IPS-18c (cell line): ENCODE results near the gene RNF151.

Experiments
- H3K4me3 ChIP-seq: 2 replicates; pipeline ENCODE4 v1.7.0; 2013; ENCODE audit warnings: low read depth, mild to moderate bottlenecking, low read length, moderate library complexity; ENCODE audit not compliant: insufficient read depth
- H3K9me3 ChIP-seq: one replicate; pipeline ENCODE4 v1.6.1; 2013; ENCODE audit warnings: mild to moderate bottlenecking, low read length, moderate library complexity; ENCODE audit not compliant: control insufficient read depth, insufficient read depth

RNF151 gene

GRCh38 chr16:1965396-1966001, 1.2 kb upstream of the RNF151 start:
- H3K4me3 ChIP-seq = peak overlapping the region; percentile 87
- no peaks in the 10 kb centered on the region for H3K9me3 ChIP-seq

- H3K9me3 ChIP-seq = no peaks in the 10 kb centered on the region
- H3K4me3 ChIP-seq = no peak overlapping the region
These were observed 1.7 kb downstream of the RNF151 start for GRCh38 chr16:1968146-1968953.

- Histone ChIP-seq H3K4me3 (peak within 1 kb of the TSS; percentile 73), H3K9me3 (no peaks in the 10 kb centered on the region)
These were observed 5.3 kb downstream of the RNF151 start, which contains the start of gene TBL3 for GRCh38 chr16:1971796-1972489. TSS of gene TBL3 (plus strand) at chr16:1972053. CDS start at chr16:1972165, 112 bp downstream.

- Histone ChIP-seq H3K4me3 (peak overlapping the region; percentile 73), H3K9me3 (no peaks in the 10 kb centered on the region)
These were observed 5.8 kb downstream of the RNF151 start for GRCh38 chr16:1972490-1972877.

DNA sequence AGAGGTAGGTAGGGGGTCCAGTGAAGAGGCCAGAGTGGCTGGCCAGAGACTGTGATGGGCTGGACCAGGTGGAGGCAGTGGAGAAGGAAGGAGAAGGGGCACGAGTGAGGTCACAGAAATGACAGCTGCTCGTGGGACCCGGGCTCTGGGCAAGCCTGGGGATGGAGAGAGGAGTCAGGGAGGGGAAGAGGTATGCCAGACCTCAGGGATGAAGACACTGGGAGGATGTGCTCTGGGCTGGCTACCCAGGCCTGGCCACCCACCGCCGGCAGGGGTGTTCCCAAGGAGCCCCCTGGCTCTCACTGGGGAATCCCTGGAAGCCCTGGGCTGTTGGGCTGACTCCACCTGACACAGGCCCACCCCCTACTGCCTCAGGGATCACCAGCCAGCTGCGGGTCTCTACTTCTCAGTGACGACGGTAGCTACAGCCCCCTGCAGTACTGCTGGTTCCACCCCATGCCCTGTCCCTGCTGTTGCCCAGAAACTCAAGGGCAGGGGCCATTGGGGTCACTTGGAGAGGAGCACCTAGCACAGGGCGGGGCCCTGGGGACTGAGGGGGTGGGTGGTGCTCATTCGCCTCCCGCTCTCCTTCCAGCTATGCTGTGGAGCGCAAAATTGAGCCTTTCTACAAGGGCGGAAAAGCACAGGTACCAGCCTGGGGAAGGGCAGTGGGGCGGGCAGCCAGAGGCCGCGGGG, 7.0 kb downstream of the RNF151 start:
- no peaks in the 10 kb centered on the region for H3K9me3 ChIP-seq
- H3K4me3 ChIP-seq = no peak overlapping the region

GRCh38 chr16:1974157-1975070, 7.8 kb downstream of the RNF151 start:
- Histone ChIP-seq H3K9me3 (no peaks in the 10 kb centered on the region), H3K4me3 (no peak overlapping the region)

GRCh38 chr16:1975432-1976215, 9.0 kb downstream of the RNF151 start:
- Histone ChIP-seq H3K4me3 (no peak overlapping the region), H3K9me3 (peaks cover 3% of the 10 kb centered on the region)

DNA sequence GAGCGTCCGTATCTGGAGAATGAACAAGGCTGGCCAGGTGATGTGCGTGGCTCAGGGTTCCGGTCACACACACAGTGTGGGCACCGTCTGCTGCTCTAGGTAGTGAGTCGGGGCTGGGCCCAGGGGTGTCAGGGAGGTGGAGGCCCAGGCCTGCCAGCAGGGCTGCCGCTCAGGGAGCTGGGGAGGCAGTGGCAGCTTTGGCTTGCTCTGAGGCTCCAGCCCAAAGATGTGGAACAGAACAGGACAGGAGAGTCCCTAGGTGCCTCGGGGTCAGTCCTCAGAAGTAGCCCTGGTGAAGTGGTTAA, 9.5 kb downstream of the RNF151 start:
- no peak overlapping the region for H3K4me3 ChIP-seq
- peaks cover 3% of the 10 kb centered on the region for H3K9me3 ChIP-seq

DNA sequence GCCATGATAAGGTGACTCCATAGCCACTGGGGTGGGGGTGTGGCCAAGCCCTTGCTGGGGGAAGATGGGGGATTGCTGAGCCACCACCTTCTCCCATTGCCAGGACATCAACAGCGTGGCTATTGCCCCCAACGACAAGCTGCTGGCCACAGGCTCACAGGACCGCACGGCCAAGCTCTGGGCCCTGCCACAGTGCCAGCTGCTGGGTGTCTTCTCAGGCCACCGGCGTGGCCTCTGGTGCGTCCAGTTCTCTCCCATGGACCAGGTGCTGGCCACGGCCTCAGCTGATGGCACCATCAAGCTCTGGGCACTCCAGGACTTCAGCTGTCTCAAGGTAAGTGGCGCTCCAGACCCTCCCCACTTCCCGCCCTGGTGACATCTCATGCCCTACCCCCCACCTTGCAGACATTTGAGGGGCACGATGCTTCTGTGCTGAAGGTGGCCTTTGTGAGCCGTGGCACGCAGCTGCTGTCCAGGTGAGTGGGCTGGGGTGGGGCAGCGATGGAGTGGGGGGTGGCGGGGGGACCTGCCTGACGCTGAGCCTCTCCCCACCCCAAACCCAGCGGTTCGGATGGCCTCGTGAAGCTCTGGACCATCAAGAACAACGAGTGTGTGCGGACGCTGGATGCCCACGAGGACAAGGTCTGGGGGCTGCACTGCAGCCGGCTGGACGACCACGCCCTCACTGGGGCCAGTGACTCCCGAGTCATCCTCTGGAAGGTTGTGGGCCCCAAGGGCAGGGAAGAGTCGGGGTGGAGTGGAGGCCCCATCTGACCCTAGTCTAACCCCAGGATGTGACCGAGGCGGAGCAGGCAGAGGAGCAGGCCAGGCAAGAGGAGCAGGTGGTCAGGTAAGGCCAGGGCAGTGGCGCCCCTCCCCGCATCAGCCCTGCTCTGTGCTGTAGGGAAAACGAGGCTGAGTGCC, 10.6 kb downstream of the RNF151 start:
- no peak overlapping the region for H3K4me3 ChIP-seq
- peaks cover 3% of the 10 kb centered on the region for H3K9me3 ChIP-seq

DNA sequence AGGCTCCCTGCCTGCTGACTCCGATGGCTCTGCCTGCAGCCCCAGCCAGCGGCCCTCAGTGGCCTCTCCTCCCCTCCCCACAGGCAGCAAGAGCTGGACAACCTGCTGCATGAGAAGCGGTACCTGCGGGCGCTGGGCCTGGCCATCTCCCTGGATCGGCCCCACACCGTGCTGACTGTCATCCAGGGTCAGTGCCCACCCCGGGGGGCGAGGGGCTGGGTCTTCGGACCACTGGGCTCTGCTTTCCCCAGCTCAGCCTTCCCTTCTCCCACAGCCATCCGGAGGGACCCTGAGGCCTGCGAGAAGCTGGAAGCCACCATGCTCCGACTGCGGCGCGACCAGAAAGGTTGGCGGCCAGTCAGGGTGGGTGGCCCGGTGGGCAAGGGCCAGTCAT, 11.2 kb downstream of the RNF151 start:
- no peak overlapping the region for H3K4me3 ChIP-seq

DNA sequence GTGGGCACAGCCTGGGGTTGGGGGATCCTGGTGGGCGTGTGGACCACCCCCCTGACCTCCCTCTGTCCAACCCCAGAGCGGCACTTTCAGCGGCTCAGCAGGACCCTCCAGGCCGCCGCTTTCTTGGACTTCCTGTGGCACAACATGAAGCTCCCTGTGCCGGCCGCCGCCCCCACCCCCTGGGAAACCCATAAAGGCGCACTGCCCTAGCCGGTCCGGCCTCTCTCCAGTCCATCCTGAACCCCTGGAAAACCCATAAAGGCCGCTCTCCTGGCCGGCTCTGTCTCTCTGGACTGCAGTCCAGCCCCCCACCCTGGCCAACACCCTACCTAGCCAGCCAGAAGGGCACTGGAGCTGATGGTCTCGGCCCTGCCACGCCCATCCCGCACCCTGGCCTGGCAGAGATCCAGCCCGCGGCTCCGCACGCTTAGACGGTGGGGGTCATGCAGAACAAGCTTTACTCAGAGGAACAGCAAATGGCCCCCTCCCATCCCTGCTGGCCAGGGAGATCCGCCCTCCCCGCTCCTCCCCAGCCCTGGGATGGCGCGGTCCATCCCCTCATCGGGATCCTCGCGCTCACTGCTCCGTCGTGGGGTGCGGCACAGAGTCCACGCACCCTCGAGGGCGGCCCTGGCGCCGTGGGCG, 11.9 kb downstream of the RNF151 start:
- H3K4me3 ChIP-seq = peak overlapping the region; percentile 43
- H3K9me3 ChIP-seq = peaks cover 3% of the 10 kb centered on the region

More for the DNA sequence above, 11.2 kb downstream of the RNF151 start:
- peaks cover 3% of the 10 kb centered on the region for H3K9me3 ChIP-seq

DNA sequence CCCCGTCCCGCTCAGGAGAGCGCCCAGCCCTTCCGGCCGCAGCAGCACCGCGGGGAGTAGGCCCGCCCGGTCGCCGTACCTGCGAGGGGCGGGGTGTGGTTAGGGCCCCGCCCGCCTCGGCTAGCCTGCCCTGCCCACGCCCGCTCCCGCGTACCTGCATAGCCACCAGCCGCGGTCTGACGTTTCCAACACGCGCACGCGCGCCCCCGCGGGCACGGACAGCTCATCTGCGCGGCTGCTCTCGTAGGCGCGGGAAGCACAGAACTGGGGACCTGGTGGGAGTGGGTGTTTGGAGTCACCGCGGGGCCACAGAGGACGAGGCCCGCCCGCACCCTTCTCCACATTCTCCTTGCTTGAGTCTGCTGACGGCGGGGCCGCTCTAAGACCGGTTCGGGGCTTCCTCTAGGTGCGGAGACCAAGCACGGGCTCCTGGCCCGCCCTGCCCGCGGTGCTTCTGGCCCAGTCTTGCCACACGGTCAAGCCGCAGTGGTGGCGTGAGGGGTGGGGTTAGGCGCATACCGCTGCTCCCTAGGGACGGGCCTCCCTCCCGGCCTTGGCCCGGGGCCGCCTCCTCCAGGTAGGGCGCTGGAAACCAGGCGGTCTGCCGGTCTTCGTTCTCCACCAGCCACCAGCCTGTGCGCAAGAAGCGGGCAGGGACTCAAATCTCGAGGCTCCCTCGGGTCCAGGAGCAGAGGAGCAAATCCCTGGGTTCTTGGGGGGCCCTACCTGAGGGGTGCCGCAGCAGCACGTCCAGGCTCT, 12.8 kb downstream of the RNF151 start:
- Histone ChIP-seq H3K9me3 (peaks cover 3% of the 10 kb centered on the region), H3K4me3 (peak overlapping the region; percentile 43)

- Histone ChIP-seq H3K9me3 (peaks cover 3% of the 10 kb centered on the region), H3K4me3 (peak overlapping the region; percentile 43; the same call in 1 of the 2 replicates)
These were observed 13.5 kb downstream of the RNF151 start for GRCh38 chr16:1980030-1980769.

DNA sequence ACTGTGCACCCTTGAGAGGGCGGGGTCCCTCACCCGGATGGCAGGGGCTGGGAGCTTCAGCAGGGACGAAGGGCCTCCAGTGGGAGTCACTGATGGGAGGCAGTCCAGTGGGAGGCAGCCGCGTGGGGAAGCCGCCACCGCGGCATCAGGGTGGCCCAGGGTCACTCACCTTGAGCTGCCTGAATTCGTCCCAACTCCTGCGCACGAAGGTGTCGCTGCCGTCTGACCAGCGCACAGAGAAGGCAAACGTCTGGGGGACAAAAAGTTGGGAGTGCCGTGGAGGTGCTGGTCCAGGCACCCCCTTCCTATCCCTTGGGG, 14.1 kb downstream of the RNF151 start:
- Histone ChIP-seq H3K4me3 (peak overlapping the region; percentile 9), H3K9me3 (peaks cover 3% of the 10 kb centered on the region)
